ENCODE measurements around the gene RPS6KC1.
"Not testable (repeated sequence)": the region's sequence is repeated elsewhere in the genome, so short reads cannot be mapped to it uniquely, and the experiment has no call there.

The RPS6KC1 gene

DNA sequence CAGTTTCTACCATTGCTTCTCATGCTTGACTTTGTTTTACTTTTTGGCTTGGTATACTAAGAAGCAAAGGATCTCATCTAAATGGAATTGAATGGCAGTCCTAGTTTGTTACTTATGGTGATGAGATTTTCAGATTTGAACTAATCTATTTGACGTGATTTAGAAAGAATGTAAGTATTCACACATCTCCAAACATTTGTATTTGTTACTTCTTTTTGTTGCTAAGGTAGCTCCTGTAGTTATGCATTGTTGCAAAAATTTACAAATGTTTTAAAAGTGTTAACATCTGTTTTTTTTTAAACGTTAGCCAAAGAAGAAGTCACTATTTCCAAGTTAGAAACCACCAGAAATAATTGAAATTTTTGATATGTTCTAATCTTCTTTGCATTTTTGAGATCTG, 222.5 kb downstream of the RPS6KC1 start:
- in situ Hi-C loops (cut with MboI; ENCODE audit: low sequenced_read_pairs) = no loop called here

DNA sequence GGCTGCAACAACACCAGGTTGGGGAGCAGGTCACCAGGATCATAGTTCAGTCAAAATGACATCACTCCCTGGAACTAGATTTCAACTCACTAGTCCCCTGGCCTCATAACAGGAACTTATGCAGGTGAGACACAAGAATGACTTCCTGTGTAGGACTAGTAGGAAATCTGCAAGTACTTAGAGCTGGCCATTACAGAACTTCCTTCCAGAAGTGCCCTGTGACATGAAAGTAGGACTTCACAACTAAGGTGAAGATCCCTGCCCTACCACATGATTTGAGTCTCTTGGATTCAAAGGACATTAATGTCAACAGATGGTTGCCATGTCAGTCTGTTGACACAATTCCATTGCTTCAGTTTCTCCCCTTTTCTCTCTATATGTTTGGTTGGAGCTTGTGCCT, 223.1 kb downstream of the RPS6KC1 start:
- in situ Hi-C loops (cut with MboI; ENCODE audit: low sequenced_read_pairs) = no loop called here

DNA sequence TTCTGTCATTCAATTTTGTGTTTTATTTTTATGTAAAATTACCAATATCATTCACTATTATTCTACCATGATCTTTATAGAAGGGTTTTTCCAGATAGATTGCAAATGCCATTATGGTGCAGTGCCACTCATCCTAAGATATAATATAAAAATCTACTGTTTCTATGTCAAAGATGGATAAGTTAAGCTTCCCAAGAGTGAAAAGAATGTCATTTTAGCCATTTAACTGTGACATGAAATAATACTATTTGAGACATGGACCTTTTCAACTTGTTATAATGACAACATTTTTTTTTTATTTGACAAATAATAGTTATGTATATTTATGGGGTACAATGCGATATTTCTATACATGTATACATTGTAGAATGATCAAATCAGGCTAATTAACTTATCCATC, 224.3 kb downstream of the RPS6KC1 start:
- in situ Hi-C loops (cut with MboI; ENCODE audit: low sequenced_read_pairs) = no loop called here

DNA sequence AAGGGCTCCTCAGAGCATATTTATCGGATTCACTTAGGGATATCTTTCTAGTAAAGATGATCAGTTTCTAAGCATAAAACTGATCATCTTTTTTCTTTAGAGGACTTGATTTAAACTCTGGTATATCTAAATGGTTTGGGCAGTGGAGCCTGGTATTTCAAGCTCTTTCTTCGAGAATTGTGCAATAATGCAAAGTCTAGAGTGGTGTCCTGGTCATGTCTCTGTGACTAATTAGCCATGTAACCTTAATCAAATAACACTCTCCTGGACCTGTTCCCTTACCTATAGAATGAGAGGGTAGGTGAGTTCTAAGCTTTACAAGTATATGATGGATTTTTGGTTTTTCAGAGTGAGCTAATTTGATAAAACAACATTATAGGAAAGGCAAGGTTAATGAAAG, 225.2 kb downstream of the RPS6KC1 start:
- in situ Hi-C loops (cut with MboI; ENCODE audit: low sequenced_read_pairs) = no loop called here

DNA sequence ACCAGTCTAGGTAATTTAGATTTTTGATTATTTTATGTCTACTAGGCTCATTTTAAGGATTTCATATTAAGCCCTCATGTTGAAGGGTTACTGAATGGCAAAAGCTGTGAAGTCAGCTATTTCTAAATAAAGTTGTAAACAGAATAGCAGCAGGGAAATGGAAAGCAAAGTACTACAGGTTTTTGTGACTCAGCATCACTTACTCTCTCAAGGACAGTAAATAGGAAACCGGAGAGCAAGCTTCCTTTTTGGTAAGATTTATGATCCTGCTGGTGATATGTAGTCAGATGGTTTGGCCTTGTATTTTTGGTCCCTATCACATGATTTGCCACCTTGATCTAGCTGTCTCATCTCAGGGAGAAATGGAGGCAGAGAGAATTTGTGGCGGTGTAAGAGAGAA, 226.0 kb downstream of the RPS6KC1 start:
- in situ Hi-C loops (cut with MboI; ENCODE audit: low sequenced_read_pairs) = no loop called here

DNA sequence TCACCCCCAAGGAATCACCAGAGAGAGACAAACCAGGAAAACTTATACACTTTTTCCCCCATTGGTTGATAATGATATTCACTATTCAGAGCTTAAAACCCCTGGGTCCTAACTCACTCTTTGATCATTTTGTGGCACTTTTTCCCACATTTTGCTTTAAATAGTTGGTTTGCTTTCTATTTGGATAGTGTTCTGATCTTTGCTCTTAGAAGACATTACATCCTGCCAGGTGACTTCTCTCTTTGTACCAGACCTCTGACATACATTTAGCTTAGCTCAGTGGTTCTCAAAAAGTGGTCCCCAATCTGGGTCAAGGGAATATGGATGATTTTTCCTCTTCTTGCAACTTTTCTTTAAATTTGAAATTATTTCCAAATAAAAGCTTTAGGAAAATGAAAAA, 228.4 kb downstream of the RPS6KC1 start:
- in situ Hi-C loops (cut with MboI; ENCODE audit: low sequenced_read_pairs) = no loop called here

DNA sequence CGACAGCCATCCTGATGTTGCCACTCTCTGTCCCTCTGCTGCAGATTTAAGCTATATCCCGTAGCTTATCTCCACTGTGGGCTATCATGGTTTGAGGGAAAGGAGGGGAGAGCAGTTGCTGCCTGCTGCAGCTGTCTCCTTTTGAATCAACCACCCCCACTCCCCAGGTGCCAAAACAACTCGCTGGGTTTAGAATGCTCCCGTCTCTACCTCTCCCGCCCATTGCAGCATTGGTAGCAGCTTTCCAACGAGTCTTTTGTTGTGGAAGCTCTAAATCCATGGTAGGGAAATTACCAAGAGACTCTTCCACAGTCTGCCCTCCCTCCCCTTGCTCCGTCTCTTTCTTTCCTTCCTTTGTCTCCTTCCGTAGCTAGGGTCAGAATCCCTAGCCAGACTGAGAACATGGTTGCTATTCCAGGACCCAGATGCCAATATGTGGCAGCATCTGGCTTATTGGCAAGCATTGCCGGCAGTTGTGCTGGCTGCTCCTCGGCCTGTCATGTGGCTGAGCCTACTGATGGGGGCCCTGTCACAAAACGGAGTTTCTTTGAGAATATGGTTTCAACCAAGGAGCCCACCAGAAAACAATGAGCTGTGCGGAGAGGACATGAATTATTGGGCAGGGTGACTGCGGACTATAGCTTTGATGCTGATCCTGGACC, 230.7 kb downstream of the RPS6KC1 start:
- in situ Hi-C loops (cut with MboI; ENCODE audit: low sequenced_read_pairs) = no loop called here

DNA sequence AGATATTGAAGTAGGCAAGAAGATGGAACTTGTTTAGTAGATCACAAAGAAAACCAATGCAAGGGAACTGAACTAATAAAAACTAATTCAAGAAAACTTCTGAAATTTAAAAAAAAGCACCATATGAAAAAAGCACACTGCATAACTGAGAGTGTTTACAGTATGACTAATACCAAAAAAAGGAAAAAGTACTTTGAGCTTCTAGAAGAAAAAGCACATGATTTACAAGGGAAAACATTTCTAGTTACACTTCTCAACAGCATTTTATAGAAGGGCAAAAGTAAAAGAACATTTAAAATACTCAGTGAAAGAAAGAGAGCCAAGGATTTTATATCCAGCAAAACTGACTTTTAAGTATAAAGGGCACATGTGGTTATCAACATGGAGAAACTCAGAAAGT, 233.6 kb downstream of the RPS6KC1 start:
- in situ Hi-C loops (cut with MboI; ENCODE audit: low sequenced_read_pairs) = no loop called here

DNA sequence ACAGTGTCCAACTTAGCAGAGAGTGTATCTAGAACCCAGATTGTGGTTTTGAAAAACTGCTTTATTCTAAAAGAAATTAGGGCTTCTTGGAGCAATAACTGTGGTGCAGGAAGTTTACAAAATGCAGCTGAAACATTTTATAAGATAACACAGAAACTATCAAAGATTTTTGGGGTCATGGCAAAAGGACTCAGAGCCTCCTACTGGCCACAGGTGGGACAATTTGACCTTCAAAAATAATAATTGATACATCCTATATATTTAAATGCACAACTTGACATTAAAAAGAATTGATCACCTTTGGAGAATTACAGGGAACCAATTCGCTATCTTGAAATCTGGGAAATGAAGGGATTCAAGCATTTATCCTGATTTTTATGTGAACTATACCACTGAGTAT, 235.2 kb downstream of the RPS6KC1 start:
- in situ Hi-C loops (cut with MboI; ENCODE audit: low sequenced_read_pairs) = no loop called here

DNA sequence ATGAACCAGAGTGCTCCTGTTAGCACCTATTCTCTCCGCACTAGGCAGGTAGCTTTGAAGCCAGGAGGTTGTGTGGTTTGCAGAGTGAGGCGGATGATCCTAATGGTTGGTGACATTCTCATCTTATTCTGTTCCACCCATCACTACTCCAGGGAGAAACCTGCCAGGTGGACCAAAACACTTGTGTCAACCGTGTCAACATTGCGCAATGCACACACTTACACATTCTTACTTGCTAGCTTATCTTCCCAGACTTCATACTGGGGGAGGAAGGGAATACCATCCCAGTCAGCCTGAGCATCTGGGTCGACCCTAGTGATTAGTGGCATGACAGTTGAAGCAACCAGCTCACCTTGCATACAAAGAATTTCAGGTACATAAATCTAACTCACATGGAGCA, 236.9 kb downstream of the RPS6KC1 start:
- in situ Hi-C loops (cut with MboI; ENCODE audit: low sequenced_read_pairs) = no loop called here

DNA sequence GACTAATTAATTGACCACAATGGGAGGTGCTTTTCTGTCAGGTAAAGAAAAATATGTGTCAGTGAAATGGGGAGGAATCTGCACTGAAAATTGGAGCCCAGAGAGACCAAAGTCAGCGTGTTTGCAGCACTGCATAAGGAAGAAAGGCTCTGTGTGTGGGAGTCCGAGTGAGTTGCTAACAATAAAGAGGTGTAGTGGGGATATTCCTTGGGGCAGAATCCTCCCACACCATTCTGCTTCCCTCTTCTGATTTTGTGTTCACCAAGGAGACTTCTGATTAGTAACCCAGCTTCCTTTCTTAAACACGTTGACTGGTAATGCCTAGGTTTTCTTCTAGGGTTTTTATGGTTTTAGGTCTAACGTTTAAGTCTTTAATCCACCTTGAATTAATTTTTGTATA, 240.5 kb downstream of the RPS6KC1 start:
- in situ Hi-C loops (cut with MboI; ENCODE audit: low sequenced_read_pairs) = no loop called here

DNA sequence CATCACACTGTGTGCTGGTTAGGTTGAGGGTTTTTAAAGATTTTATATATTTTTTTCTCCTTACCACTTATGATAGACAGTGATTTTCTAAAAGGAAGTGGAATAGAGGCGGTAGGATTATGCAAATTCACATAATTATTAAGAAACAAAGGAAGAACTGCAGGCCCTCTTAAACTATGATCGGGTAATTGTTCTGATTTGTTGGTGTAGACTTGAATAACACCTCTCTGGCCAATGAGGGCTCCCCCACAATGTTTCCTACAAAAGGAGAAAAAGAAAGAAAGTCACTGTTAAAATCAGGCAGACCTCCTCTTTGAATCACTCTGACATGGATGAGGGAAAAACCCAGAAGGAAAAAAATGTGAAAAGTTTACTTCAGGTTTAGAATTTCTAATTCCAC, 241.6 kb downstream of the RPS6KC1 start:
- in situ Hi-C loops (cut with MboI; ENCODE audit: low sequenced_read_pairs) = no loop called here

DNA sequence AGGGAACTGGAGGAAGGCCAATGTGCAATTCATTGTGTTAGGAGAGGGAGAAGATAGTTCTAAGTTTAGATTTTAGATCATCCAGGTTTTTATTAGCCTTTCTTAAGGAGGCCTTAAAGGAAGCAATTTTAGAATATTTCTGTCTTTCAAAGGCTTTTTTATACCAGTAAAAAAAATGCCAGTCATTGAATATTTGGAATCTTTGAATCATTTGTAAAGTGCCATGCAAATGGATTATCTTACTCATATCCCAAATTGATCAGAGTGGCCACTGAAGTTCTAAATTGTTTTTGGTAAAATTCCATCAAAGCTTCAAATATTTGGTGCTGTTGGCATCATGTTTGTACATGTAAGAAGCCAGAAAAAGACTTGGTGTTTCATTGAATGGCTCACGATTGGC, 244.8 kb downstream of the RPS6KC1 start:
- in situ Hi-C loops (cut with MboI; ENCODE audit: low sequenced_read_pairs) = no loop called here

DNA sequence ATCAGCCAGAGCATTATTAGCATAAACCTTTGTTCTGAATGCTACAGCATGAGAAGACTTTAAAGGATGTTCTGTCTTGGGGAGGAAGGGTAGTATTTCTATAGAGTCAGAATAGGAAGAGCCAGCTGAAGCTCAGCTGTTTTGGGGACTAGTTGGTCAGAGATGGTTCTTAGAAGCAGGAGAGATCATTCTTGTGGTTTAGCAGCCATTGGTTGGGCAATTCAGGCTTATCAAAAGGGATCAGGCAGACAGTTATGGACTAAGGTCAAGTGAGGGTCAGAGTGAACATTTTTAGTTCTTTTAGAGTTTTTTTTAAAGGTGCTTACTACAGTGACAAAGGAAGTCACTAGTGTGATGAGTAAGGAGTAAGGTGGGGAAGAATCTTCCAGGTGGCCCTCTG, 245.5 kb downstream of the RPS6KC1 start:
- in situ Hi-C loops (cut with MboI; ENCODE audit: low sequenced_read_pairs) = no loop called here

DNA sequence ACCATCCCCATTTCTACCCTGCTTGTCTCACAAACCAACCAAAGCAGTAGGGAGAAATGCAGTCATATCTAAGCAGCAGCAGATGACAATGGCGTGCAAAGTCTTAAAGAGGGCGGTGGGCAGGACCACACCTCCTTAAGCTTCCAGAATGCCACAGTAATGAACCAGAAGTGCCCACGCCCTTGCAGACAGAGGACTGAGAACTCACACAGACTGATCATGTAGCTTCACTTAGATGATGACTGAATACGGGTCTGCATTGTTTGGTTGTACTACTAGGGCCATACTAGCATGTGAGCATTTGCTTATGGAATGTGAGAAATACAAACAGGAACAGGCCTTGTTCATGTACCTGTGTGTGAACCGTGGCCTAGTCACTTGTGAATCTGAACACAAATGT, 246.0 kb downstream of the RPS6KC1 start:
- in situ Hi-C loops (cut with MboI; ENCODE audit: low sequenced_read_pairs) = no loop called here

DNA sequence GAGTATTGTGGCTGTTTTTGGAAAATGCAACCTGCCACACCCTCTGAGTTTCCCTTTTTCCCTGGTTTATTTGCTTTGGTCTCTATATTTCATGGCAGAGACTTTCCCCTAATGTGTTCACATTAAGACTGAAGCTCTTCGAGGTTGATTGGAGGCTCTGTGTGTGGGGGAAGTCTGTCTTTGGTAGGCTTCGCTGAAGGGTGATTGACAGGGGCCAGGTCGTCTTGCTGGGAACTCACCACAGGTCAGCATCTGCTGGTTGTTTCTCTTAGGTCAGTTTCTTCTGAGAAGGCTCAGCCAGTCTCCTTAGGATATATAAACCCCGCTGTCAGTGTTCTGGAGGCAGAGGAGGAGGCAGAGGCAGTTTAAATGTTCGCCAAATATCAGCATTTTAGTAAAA, 249.4 kb downstream of the RPS6KC1 start:
- in situ Hi-C loops (cut with MboI; ENCODE audit: low sequenced_read_pairs) = no loop called here

DNA sequence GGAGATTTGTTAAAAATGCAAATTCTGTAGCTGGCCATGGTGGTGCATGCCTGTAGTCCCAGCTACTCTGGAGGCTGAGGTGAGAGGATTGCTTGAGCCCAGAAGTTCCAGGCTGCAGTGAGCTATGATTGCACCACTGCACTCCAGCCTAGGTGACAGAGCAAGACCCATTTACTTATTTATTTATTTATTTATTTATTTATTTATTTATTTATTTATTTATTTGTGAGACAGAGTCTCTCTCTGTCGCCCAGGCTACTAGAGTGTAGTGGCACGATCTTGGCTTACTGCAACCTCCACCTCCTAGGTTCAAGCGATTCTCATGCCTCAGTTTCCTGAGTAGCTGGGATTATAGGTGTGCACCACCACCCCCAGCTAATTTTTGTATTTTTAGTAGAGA, 250.5 kb downstream of the RPS6KC1 start:
- in situ Hi-C loops (cut with MboI; ENCODE audit: low sequenced_read_pairs) = not testable (repeated sequence)

DNA sequence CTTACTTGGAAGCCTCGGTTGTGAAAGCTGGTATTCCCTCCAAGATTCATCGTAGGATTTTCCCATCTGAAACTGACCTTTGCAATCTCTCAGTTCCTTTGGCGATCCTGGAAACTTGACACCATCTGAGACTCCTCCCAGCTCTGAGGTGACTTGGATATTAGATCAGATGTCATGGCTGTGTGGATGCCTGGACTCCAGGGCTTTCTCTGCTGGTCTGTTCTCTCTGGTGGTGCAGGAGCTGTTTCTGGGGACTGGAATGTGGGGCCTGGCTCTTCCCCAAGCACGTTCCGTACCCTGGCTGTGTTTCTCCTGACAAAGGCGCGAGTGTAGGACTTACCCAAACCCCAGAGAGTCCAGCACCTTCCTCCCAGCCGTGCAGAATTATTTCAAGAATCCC, 252.2 kb downstream of the RPS6KC1 start:
- in situ Hi-C loops (cut with MboI; ENCODE audit: low sequenced_read_pairs) = no loop called here

DNA sequence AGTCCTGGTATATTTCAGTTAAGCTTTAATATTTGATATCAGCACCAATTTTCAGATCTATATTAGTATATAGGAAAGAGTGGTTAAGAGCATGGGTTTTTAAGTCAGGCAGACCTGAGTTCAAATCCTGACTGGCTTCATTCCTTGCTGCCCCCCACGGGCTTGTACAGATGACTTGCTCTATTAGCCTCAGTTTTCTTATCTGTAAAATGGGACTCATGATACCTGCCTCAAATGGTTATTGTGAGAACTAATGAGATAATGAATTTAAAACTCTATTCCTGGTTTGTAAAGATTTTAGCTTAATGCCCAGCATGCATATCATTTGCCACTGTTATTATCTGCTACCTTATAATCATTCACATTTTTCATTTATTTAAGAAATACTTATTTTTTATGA, 264.5 kb downstream of the RPS6KC1 start:
- in situ Hi-C loops (cut with MboI; ENCODE audit: low sequenced_read_pairs) = no loop called here

DNA sequence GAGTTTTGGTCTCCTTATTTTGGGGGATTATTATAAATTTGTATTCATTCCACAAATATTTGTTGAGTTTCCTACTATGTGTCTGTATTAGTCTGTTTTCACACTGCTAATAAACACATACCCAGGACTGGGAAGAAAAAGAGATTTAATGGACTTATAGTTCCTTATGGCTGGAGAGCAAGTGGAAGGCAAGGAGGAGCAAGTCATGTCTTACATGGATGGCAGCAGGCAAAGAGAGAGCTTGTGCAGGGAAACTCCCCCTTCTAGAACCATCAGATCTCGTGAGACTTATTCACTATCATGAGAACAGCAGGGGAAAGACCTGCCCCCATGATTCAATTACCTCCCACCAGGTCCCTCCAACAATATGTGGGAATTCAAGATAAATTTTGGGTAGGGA, 267.4 kb downstream of the RPS6KC1 start:
- in situ Hi-C loops (cut with MboI; ENCODE audit: low sequenced_read_pairs) = not testable (repeated sequence)

DNA sequence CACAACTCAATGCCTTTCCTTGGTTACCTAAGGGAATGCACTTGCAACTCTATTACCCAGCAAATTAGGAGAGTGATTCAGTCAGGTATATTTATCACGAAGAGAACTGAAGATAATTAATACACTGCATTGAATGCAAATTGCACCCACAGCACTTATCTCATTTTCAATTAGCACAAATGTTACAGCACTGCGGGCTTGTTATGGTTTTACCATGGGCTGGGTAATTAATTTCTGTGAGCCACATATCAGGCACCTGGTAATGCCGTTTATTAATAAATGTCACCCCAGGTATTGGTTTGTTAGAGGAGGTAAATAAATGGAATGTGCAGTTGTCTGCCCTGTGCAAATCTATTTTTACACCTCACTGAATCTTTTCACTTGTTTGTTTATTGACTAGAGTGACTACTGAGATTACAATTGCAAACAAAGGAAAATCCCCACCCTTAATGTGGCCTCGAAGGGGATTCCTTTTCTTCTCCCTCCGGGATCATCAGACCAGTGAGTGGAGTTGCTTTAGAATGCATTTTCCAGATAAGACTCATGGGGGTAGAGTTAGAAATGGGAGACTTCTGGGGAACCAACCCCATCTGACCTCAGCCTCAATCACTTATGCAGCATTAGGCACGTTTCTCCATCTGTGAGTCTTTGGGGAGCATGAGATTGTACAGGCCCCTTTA, 269.3 kb downstream of the RPS6KC1 start:
- in situ Hi-C loops (cut with MboI; ENCODE audit: low sequenced_read_pairs) = no loop called here

All from HL-60/S4 treated with retinoic acid at 250 ng/mL for 4 days and 3 days (cell line).